NCI-H1417 (cell line): ENCODE data around the gene DLG2.
A peak's percentile ranks its signal among the peaks of the same experiment; 100 is the strongest.

Experiments
- DNase-seq, 3 experiments: peaks; one replicate each; lab custom pipeline; 2025; lab: John Stamatoyannopoulos, UW

The DLG2 gene

GRCh38 chr11:84663731-84664130 lies 963.4 kb downstream of the DLG2 start:
- DNase-seq, result no peak

GRCh38 chr11:84660257-84660977 lies 966.7 kb downstream of the DLG2 start:
- no peak for DNase-seq

GRCh38 chr11:84655712-84656111 lies 971.4 kb downstream of the DLG2 start:
- no peak for DNase-seq

- peak in 2 of 3 experiments; percentile 31 to 73 for DNase-seq
Measured at GRCh38 chr11:84648471-84648870, 978.7 kb downstream of the DLG2 start.

GRCh38 chr11:84645988-84646694 lies 981.0 kb downstream of the DLG2 start:
- DNase-seq, result no peak

GRCh38 chr11:84642500-84642899 lies 984.6 kb downstream of the DLG2 start:
- DNase-seq, result no peak

DNA sequence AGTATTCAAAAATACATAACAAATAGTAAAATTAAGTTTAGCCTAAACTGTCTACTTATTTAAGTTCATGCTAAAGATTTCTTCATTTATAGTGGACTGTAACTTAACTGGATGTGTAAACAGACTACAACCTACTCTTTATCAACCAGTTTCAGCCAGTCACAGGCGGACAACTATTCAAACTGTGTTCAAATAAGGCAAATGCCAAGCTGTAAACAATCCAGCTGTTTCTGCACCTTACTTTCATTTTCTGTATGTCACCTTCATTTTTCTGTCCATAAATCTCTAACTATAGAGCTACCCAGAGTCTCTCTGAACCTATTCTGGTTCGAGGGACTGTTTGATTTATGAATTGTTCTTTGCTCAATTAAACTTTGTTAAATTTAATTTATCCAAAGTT lies 992.8 kb downstream of the DLG2 start:
- DNase-seq, result no peak

- DNase-seq, result peak in 2 of 3 experiments; percentile 65 to 92
Measured at GRCh38 chr11:84628871-84629620, 998.1 kb downstream of the DLG2 start.

- DNase-seq, result no peak
Measured at GRCh38 chr11:84626256-84626655, 1000.9 kb downstream of the DLG2 start.

DNA sequence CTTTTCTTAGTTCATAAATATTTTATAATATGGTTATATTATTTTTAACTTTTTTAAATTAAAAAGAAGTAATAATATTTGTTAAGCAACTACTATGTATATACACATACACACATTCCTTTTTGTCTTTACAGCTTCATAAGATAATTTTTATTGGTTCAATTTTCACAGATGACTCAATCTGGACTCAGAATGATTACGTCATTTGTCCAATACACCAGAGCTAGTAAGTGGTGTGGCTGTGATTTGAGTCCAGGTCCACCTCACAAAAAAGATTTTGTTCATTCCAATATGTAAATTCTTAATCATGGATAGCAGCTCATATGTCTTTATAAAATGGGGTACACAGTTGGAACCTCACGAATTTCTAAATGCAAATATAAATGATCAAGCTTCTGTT lies 1014.5 kb downstream of the DLG2 start:
- no peak for DNase-seq

GRCh38 chr11:84608837-84609196 lies 1018.3 kb downstream of the DLG2 start:
- DNase-seq, result no peak

GRCh38 chr11:84607975-84608836 lies 1018.9 kb downstream of the DLG2 start:
- no peak for DNase-seq

GRCh38 chr11:84594602-84595001 lies 1032.5 kb downstream of the DLG2 start:
- peak in 1 of 3 experiments; percentile 61 for DNase-seq

DNA sequence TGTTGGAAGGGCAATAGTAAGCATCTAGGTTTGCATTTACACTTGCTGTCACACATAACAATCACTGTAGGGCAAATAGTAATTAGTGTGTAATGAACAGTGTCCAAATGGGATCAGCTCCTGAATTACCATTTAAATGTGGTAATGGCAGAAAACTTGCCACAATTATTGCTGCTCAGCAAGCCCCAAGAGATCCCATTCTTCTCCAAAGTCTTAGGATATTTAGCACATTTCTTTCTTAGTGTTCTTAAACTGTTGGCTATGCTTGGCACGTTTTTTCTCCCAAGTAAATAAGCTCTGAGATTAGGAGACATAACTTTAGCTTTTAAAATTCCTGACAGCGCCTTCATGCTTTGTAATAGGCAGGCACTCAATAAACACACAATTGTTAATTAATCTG lies 1037.0 kb downstream of the DLG2 start:
- DNase-seq, result peak in 2 of 3 experiments; percentile 41 to 76

GRCh38 chr11:84588131-84588829 lies 1038.9 kb downstream of the DLG2 start:
- no peak for DNase-seq

- no peak for DNase-seq
Measured at GRCh38 chr11:84583106-84583505, 1044.0 kb downstream of the DLG2 start.

GRCh38 chr11:84581083-84581482 lies 1046.1 kb downstream of the DLG2 start:
- peak in 1 of 3 experiments; percentile 45 for DNase-seq

DNA sequence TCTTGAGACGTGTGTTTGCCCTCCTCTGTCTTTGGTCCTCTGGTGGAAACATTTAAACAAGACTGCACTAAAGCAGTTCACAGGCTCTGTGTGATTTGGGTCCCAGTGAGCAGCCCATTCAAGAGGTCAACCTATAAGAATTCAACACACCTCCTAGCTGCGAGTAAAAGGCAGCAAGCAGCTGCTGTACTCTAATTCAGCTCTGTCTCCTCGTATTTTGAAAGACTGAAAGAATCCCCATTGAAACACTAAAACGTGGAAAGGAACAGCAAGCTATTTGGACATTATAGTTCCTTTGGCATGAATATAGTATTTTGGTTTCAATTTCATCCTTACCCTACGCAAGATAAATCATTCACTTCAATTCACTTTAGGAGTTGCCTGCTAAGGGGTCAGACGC lies 1046.7 kb downstream of the DLG2 start:
- DNase-seq, result peak in 1 of 3 experiments; percentile 76

DNA sequence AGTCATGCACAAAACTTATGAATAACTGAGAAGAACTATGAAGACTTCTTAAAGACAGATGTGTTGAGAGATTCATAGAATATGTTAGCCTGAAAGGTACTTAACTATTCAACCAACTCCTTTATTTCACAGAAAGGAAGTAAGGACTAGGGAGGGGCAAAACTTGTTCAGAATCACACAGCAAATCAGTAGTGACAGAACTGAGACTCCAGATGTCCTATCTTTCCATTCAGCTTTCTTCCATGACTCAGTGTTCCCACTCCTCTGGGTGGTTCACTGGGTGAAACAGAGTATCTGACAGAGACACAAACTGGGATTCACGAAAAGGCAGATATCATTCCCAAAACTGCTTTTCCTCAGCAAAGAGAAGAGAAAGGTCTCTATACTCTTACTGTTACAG lies 1053.3 kb downstream of the DLG2 start:
- no peak for DNase-seq

DNA sequence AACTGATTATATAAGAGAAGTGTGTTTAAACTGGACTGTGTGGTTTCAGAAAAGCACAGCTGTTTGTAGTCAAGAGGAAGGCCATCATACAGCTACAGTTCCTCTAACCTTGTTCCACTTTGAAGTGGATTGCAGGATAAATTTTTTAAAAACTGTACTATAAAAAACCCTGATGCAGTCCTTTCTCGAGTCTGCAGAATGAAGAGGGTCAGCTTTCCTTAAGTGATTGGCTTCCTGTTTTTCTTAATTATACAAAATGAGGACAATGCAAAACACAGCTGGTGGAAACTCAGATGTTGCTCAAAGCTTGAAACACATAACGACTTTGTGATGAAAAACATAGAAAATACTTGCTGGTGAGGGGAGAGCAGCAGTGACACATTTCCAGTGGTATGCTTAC lies 1060.5 kb downstream of the DLG2 start:
- DNase-seq, result no peak

DNA sequence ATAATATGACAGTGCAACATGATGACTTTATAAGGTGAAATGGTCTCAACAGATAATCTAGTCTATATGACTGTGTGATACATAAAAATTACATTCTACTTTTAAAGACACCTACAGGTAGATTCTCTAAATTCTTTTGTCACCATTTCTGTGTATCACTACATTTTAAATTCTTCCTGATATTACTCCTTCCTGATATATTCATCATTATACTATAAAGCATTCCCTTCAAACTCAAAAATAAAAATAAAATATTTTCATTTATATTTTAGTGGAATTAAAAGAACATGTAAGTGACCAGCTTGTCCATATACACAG lies 1062.3 kb downstream of the DLG2 start:
- no peak for DNase-seq
